GM23338 (cell line): Measurements from ENCODE around the gene STARD3.

ENCODE experiments used
- CREB1 ChIP-seq: fragments of 250-450 bp; sonication (Bioruptor Pico); IDR thresholded peaks from 2 replicates; pipeline ENCODE4 v1.5.0; 2020; ENCODE audit warnings: low read depth, mild to moderate bottlenecking, moderate library complexity
- CTCF ChIP-seq, 2 experiments: fragments of 200-600 bp in 1 of 2; sonication (generic) in 1 of 2; conservative IDR thresholded peaks; 2 replicates each; pipeline versions ENCODE4 v1.5.1 to v1.6.1; 2016 to 2017; ENCODE audit warnings: antibody characterized with exemption in 2 of 2, low read depth in 2 of 2, mild to moderate bottlenecking in 2 of 2, moderate library complexity in 1 of 2
- EZH2 ChIP-seq: fragments of 200-600 bp; sonication (generic); IDR thresholded peaks from one replicate; pipeline ENCODE4 v1.8.0; 2017; ENCODE audit warnings: antibody characterized with exemption, mild to moderate bottlenecking, low read depth; ENCODE audit not compliant: unreplicated experiment
- EZH2phosphoT487 ChIP-seq: fragments of 200-600 bp; sonication (generic); IDR thresholded peaks from one replicate; pipeline ENCODE4 v1.8.1; 2018; ENCODE audit warnings: antibody characterized with exemption; ENCODE audit not compliant: unreplicated experiment
- POLR2AphosphoS5 ChIP-seq: IDR thresholded peaks from 2 replicates; pipeline ENCODE4 v1.6.1; 2016; ENCODE audit warnings: antibody characterized with exemption, low read depth
- REST ChIP-seq: IDR thresholded peaks from one replicate; pipeline ENCODE4 v1.6.1; 2018; ENCODE audit warnings: antibody characterized with exemption; ENCODE audit not compliant: unreplicated experiment
- STAT1 ChIP-seq: IDR thresholded peaks from one replicate; pipeline ENCODE4 v1.6.1; 2016; ENCODE audit warnings: antibody characterized with exemption; ENCODE audit not compliant: unreplicated experiment
- ZNF114 ChIP-seq: fragments of 250-450 bp; sonication (Bioruptor Pico); IDR thresholded peaks from 2 replicates; pipeline ENCODE4 v1.5.0; 2020; ENCODE audit warnings: mild to moderate bottlenecking, moderate library complexity
- ZNF331 ChIP-seq: fragments of 250-450 bp; sonication (Bioruptor Pico); IDR thresholded peaks from 2 replicates; pipeline ENCODE4 v1.5.0; 2020; ENCODE audit warnings: low read depth, mild to moderate bottlenecking, moderate library complexity
- TF ChIP-seq, protein P1 (sequence below): IDR thresholded peaks from 2 replicates; pipeline ENCODE4 v1.6.1; 2016; ENCODE audit warnings: antibody characterized with exemption

GRCh38 chr17:39659279-39660010, 22.5 kb downstream of the STARD3 start:
- TF ChIP-seq CTCF (conservative IDR thresholded peaks at IDR 0.05; ENCODE audit: low read depth in 2 of 2) (no peak), EZH2phosphoT487 (no peak), EZH2 (no peak), POLR2AphosphoS5 (no peak), REST (no peak), ZNF331 (CRISPR knock-in tag) (no peak), CREB1 (CRISPR knock-in tag) (no peak), STAT1 (no peak), ZNF114 (CRISPR knock-in tag) (no peak)
- TF ChIP-seq, protein P1, sequence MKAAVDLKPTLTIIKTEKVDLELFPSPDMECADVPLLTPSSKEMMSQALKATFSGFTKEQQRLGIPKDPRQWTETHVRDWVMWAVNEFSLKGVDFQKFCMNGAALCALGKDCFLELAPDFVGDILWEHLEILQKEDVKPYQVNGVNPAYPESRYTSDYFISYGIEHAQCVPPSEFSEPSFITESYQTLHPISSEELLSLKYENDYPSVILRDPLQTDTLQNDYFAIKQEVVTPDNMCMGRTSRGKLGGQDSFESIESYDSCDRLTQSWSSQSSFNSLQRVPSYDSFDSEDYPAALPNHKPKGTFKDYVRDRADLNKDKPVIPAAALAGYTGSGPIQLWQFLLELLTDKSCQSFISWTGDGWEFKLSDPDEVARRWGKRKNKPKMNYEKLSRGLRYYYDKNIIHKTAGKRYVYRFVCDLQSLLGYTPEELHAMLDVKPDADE, result no peak
